ENCODE measurements around the gene SDK1.

SDK1 gene

DNA sequence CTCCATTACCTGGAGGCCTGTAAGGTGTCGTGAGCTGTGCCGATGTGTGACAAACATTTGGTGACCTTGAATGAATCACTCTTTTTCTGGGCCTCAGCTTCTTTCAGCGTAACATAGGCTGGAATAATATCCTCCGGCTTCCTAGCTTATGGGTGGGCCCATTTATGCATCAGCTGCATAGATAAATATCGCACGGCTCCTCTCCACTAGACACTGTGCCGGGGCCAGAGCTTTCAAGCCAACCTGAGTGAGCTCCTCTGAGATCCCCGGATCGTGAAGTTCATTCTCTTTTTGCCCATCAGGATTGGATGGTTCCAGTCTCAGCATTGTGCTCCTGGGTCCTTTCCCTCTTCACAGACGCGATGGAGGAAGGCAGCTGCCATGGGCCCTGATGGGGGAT is 806.8 kb downstream of the SDK1 start:
- in situ Hi-C loops (cut with MboI; ENCODE audit: low pct_unique_long_range_greater_than_20kb, low sequenced_read_pairs, unreplicated experiment), result no loop called here
- TF ChIP-seq, protein P1, sequence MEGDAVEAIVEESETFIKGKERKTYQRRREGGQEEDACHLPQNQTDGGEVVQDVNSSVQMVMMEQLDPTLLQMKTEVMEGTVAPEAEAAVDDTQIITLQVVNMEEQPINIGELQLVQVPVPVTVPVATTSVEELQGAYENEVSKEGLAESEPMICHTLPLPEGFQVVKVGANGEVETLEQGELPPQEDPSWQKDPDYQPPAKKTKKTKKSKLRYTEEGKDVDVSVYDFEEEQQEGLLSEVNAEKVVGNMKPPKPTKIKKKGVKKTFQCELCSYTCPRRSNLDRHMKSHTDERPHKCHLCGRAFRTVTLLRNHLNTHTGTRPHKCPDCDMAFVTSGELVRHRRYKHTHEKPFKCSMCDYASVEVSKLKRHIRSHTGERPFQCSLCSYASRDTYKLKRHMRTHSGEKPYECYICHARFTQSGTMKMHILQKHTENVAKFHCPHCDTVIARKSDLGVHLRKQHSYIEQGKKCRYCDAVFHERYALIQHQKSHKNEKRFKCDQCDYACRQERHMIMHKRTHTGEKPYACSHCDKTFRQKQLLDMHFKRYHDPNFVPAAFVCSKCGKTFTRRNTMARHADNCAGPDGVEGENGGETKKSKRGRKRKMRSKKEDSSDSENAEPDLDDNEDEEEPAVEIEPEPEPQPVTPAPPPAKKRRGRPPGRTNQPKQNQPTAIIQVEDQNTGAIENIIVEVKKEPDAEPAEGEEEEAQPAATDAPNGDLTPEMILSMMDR (IDR thresholded peaks at IDR 0.05; ENCODE audit: extremely low read depth, insufficient read depth, missing control alignments), result no peak
- no peak for DNase-seq (ENCODE audit: low spot score)

GRCh38 chr7:4108951-4109350 is 807.9 kb downstream of the SDK1 start:
- no peak for DNase-seq (ENCODE audit: low spot score)
- TF ChIP-seq, protein P1 (IDR thresholded peaks at IDR 0.05; ENCODE audit: extremely low read depth, insufficient read depth, missing control alignments), result no peak
- in situ Hi-C loops (cut with MboI; ENCODE audit: low pct_unique_long_range_greater_than_20kb, low sequenced_read_pairs, unreplicated experiment), result no loop called here

GRCh38 chr7:4109481-4110110 is 808.5 kb downstream of the SDK1 start:
- TF ChIP-seq, protein P1 (IDR thresholded peaks at IDR 0.05; ENCODE audit: extremely low read depth, insufficient read depth, missing control alignments), result no peak
- no peak for DNase-seq (ENCODE audit: low spot score)
- in situ Hi-C loops (cut with MboI; ENCODE audit: low pct_unique_long_range_greater_than_20kb, low sequenced_read_pairs, unreplicated experiment), result no loop called here

GRCh38 chr7:4110438-4110837 is 809.4 kb downstream of the SDK1 start:
- in situ Hi-C loops (cut with MboI; ENCODE audit: low pct_unique_long_range_greater_than_20kb, low sequenced_read_pairs, unreplicated experiment), result no loop called here
- DNase-seq (ENCODE audit: low spot score), result no peak
- TF ChIP-seq, protein P1 (IDR thresholded peaks at IDR 0.05; ENCODE audit: extremely low read depth, insufficient read depth, missing control alignments), result no peak

DNA sequence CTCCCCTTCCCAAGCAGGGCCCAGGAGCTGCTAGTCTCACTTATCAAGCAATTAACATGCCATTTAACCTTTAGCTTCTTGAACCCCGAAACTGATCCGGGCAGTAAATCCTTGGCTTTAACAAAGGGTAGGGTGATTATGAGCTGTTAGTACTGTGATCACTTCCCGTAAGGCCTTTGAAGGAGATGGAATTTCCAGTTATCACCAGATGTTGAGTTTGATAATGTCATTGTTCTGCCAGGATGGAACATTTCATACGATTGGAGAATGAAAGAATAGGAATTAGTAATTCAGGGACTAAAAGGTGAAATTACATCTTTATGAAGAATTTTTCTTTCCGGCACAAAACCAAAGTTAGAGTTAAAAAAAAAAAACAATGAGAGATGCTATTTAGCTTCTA is 810.1 kb downstream of the SDK1 start:
- in situ Hi-C loops (cut with MboI; ENCODE audit: low pct_unique_long_range_greater_than_20kb, low sequenced_read_pairs, unreplicated experiment), result no loop called here
- DNase-seq (ENCODE audit: low spot score), result no peak
- TF ChIP-seq, protein P1 (IDR thresholded peaks at IDR 0.05; ENCODE audit: extremely low read depth, insufficient read depth, missing control alignments), result no peak

GRCh38 chr7:4113271-4113670 is 812.2 kb downstream of the SDK1 start:
- DNase-seq (ENCODE audit: low spot score), result no peak
- TF ChIP-seq, protein P1 (IDR thresholded peaks at IDR 0.05; ENCODE audit: extremely low read depth, insufficient read depth, missing control alignments), result no peak
- in situ Hi-C loops (cut with MboI; ENCODE audit: low pct_unique_long_range_greater_than_20kb, low sequenced_read_pairs, unreplicated experiment), result no loop called here
